Omental fat pad (tissue), 4 donors: ENCODE measurements around the gene SORCS1. TPM values are rescaled to one million over a fixed set of nuclear protein-coding genes. Genes with fewer than 3 reads are reported as not detected.

Source experiments
- ATAC-seq: fragments of 150-250 bp; one replicate; pipeline ENCODE4 v1.9.1; 2016; ENCODE audit warnings: mild to moderate bottlenecking, moderate library complexity; ENCODE audit not compliant: low FRiP score
- DNase-seq: peaks from one replicate; pipeline ENCODE4 v3.0.0-alpha.2; 2019; ENCODE audit warnings: low spot score
- total RNA-seq, 4 donors: library from RNA; depleted of rRNA; stranded (reverse); fragments of >200 nt; gene quantifications; one replicate each; pipeline ENCODE4 v1.1.0, GENCODE V29; 2016
- TF ChIP-seq, protein P1 (sequence below), 3 donors: fragments of 450-650 bp; IDR thresholded peaks; one replicate each; pipeline ENCODE4 v1.5.1; 2016 to 2017; ENCODE audit warnings: antibody characterized with exemption in 3 of 3, mild to moderate bottlenecking in 3 of 3, moderate library complexity in 2 of 3

Gene SORCS1
- total RNA-seq, 4 donors from 2014 or later: 0.09 to 1.3 (median 0.37) TPM

- DNase-seq (no peak), ATAC-seq (no peak)
- TF ChIP-seq, protein P1, sequence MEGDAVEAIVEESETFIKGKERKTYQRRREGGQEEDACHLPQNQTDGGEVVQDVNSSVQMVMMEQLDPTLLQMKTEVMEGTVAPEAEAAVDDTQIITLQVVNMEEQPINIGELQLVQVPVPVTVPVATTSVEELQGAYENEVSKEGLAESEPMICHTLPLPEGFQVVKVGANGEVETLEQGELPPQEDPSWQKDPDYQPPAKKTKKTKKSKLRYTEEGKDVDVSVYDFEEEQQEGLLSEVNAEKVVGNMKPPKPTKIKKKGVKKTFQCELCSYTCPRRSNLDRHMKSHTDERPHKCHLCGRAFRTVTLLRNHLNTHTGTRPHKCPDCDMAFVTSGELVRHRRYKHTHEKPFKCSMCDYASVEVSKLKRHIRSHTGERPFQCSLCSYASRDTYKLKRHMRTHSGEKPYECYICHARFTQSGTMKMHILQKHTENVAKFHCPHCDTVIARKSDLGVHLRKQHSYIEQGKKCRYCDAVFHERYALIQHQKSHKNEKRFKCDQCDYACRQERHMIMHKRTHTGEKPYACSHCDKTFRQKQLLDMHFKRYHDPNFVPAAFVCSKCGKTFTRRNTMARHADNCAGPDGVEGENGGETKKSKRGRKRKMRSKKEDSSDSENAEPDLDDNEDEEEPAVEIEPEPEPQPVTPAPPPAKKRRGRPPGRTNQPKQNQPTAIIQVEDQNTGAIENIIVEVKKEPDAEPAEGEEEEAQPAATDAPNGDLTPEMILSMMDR (IDR thresholded peaks at IDR 0.05): no peak
These were observed 183.7 kb downstream of the SORCS1 start for GRCh38 chr10:106980495-106981451.

DNA sequence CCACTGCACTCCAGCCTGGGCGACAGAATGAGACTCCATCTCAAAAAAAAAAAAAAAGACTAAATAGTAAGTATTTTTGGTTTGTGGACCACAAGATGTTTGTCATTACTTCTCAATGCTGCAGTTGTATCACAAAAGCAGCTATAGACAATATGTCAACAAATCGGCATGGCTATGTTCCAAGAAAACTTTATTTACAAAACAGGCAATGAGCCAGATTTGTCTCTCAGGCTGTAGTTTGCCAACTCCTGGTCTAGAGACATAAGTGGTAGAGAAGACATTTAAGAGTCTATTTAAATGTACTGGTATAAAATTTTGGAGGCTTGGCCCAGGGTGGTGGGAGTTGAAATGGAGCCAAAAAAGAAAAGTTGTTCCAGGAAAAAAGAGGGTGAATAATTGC, 185.8 kb downstream of the SORCS1 start:
- DNase-seq: no peak
- no peak for ATAC-seq
- TF ChIP-seq, protein P1 (IDR thresholded peaks at IDR 0.05): no peak

DNA sequence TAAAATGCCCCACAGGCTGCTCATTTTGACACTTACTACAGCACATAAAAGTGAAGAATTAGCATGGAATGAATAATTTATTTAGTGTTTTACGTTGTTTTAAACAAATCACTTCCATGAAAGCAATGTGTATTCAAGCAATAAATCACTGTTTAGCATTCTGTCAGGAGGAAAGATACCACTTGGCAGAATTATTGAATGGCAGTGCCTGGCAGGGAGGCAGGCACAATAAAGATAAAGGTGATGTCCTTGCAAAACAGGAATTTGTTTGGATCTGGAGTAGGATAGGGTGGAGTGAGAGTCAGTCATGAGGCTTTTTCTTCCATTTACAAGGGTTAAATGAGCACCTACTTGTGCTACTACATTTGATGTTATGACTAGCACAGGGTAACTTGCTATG, 190.8 kb downstream of the SORCS1 start:
- DNase-seq (no peak), ATAC-seq (no peak)
- TF ChIP-seq, protein P1 (IDR thresholded peaks at IDR 0.05): no peak

DNA sequence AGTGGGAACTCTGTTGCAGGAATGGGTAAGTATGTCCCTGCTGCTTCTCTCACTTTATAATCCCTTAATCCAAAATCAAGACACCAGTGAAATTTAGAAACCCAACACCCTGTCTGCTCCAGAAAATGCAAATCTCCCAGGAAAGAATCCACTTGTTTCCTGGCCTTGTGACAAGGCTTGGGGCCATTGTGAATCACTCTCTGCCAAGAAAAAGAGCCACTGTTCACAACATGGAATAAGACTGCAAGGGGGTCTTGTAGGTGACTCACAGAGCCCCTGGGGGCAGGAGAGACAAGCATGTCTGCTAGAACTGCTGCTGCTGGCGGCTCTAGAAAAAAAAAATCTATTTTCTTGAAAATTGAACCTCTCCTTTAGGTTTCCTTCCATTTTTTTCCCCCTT, 191.2 kb downstream of the SORCS1 start:
- no peak for ATAC-seq
- TF ChIP-seq, protein P1 (IDR thresholded peaks at IDR 0.05): no peak
- no peak for DNase-seq

GRCh38 chr10:106972381-106972780, 192.1 kb downstream of the SORCS1 start:
- DNase-seq: no peak
- no peak for ATAC-seq
- TF ChIP-seq, protein P1 (IDR thresholded peaks at IDR 0.05): no peak

- TF ChIP-seq, protein P1 (IDR thresholded peaks at IDR 0.05): no peak
- ATAC-seq (no peak), DNase-seq (no peak)
These were observed 193.1 kb downstream of the SORCS1 start for GRCh38 chr10:106971411-106971831.

- TF ChIP-seq, protein P1 (IDR thresholded peaks at IDR 0.05): no peak
- DNase-seq (no peak), ATAC-seq (no peak)
These were observed 197.1 kb downstream of the SORCS1 start for GRCh38 chr10:106967452-106967851.
